GM19328 (cell line): ENCODE measurements around the gene FOXJ1.
"Not testable (repeated sequence)": the region's sequence is repeated elsewhere in the genome, so short reads cannot be mapped to it uniquely, and the experiment has no call there.

Experiments
- ATAC-seq: cut with Tn5 transposase; IDR thresholded peaks from one replicate; pipeline ENCODE4 v1.9.1; 2021; ENCODE audit warnings: mild to moderate bottlenecking, moderate library complexity; ENCODE audit not compliant: unreplicated experiment

FOXJ1 gene, protein sequence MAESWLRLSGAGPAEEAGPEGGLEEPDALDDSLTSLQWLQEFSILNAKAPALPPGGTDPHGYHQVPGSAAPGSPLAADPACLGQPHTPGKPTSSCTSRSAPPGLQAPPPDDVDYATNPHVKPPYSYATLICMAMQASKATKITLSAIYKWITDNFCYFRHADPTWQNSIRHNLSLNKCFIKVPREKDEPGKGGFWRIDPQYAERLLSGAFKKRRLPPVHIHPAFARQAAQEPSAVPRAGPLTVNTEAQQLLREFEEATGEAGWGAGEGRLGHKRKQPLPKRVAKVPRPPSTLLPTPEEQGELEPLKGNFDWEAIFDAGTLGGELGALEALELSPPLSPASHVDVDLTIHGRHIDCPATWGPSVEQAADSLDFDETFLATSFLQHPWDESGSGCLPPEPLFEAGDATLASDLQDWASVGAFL

DNA sequence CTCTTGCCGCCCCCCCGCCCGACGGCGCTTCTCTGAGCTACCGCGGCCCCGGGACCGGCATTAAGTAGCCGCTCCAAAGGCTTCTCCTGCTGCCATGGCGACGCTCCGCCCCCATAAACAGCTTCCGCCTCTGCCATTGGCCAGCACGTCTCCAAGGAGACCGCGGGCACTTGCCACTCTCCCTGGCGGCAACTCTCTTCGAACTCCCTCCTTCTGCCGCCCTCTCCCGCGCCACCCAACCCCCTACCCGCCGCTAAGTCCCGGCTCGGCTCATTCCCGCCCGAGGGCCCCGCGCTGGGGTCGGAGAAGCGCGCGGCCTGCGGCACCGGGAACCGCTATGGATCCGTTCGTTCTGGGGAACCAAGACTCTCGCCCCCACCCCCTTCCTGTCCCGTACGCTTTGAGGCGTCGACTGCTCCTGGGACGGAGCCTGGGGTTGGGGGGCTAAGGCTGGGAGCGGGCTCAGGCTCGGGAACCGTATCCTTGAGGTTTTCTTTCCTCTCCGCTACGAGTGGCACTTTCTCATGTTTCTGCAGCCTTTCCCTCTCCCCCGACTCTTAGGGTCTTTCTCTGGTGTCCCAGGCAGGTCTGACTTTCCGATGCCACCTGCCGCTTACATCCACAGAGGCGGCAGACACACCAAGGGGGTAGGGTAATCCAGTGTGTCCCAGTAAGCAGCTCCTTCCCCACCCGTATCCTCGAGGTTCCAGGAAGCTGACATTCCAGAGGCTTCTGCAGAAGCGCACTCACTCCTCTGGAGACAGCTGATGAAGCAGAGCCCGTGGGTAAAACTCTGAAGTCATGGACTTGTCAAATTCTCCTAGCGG lies at the start of gene FOXJ1:
FOXJ1 (minus strand) TSS at position 34 of the 827 bp plus-strand sequence. CDS start 850 bp downstream, outside the sequence.
- peak; percentile 59 for ATAC-seq

DNA sequence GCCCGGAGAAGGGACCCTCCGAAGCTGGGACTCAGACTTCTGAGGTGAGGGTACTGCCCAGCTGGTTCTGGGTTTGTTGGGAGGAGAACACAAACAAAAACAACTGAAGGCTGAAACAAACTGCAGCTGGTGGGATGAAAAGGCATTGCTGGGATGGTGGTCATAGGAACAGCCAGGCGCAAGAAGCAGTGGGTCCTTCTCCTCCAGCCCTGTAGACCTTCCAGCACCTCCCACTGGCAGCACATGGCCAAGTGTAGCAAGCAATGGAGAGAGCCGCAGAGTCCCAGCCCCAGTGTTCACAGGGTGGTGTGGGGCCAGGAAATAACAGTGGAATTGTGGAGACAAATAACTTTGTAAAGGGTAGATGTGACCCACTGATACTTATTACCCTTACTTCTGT lies 48.7 kb upstream of the FOXJ1 start:
- ATAC-seq: no peak

DNA sequence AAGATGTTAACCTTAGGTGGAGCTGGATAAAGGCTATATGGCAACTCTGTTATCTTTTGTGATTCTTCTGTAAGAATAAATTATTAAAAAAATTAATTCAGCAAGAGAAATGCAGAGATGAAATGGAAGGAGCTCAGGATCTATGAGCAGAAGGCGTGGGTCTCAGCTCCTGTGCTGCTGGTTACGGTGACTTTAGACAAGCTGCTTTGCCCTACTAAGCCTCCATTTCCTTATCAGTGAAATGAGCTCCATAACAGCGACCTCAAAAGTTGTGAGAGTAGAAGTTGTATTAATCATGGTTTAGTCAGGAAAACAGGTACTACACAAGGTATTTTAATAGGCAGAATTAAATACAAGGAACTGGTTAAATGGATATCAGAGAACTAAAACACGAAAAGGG lies 48.2 kb upstream of the FOXJ1 start:
- ATAC-seq: no peak

DNA sequence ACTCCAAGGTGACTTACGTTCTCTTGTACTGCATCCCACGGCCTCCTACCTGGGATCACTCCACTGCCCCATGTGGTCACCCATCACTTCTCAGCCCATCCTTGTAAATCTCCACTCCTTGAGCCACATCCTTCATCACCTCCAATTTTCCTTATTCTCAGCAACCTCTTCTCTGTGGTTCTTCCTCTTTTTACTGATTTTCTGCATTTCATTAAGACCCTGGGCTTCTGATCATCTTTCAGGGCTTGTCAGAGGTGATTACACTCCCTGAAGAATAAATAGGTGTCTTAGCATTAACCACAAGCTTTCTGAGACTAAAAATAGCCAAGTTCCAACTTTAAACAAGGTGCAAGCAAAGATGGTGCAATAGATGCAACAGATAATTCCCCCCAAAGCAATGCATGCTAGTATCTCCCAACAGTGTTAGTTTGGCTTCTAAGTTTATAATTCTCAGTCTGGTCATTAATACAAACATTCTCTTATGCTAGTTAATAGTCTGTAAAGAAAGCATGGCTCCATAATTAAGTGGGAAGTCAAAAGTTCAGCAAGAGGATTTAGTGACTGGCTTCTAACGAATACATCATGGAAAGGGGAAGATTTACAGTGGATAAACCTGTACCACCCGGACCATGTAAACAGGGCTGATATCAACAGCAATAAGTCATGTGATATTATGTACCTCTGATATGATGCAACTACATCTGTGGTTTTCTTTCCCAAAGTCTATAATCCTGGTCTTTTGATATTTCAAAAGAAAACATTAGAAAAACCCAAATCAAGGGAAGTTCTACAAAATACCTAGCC lies 47.4 kb upstream of the FOXJ1 start:
- no peak for ATAC-seq

DNA sequence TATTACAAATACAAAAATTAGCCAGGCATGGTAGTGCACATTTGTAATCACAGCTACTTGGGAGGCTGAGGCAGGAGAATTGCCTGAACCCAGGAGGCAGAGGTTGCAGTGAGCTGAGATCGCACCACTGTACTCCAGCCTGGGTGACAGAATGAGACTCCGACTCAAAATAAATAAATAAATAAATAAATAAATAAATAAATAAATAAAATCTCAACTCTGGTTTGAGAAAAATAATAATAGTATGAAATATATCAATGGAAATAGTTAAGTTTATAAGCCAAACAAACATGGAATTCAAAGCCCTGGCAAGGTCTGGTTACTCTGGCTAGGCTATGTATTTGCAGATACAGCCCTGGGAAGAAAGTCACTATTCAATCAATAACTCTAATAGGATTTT lies 45.7 kb upstream of the FOXJ1 start:
- not testable (repeated sequence) for ATAC-seq

DNA sequence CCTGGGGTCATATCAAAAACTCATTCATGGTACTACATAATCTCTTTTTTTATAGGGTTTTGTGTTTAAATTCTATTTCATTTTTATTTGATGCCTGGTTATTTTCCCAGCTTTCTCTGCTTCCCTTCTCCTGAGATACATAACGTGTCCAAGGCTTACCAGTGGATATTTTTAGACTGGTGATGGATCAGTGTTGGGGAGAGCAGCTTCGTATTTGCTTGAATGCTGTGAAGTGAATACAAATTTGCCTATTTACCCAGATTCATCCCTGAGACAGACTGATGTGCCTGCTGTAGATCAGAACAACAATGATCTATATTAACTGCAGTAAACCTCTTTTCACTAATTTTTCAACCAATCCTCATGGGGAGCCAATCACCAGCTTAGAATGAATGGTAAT lies 43.2 kb upstream of the FOXJ1 start:
- ATAC-seq: no peak

DNA sequence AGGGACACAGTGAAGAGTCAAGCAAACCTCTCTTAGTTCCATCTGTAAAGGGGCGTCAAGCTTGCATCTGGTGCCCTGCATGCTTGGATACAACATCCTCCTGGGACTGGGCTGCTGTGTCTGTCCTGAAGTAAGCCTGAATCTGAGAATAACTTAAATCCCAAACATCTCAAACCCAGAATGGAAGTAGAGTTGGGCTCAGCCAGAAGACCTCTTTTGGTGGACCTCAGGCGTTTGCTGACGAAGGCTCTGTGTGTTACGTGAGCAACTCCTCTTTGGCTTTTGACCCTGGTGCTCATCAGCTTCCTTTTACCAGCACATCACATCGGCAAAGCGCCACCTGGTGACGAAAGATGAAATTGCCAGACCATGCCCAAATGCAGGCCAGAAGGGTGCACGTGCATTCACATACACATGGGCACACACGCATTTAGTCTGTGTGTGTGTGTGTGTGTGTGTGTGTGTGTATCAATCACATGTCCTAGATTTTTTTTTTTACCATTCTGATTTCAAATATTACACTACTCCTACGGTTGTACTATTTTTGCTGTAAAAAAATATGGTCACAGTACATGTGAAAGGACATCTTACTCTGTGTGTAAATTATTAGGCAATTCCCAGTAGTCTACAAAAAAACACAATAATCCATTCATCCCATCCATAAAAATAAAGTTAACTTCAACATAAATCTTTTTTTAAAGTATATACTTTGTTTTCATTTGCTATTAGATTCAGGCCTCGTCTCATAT lies 41.1 kb upstream of the FOXJ1 start:
- no peak for ATAC-seq

DNA sequence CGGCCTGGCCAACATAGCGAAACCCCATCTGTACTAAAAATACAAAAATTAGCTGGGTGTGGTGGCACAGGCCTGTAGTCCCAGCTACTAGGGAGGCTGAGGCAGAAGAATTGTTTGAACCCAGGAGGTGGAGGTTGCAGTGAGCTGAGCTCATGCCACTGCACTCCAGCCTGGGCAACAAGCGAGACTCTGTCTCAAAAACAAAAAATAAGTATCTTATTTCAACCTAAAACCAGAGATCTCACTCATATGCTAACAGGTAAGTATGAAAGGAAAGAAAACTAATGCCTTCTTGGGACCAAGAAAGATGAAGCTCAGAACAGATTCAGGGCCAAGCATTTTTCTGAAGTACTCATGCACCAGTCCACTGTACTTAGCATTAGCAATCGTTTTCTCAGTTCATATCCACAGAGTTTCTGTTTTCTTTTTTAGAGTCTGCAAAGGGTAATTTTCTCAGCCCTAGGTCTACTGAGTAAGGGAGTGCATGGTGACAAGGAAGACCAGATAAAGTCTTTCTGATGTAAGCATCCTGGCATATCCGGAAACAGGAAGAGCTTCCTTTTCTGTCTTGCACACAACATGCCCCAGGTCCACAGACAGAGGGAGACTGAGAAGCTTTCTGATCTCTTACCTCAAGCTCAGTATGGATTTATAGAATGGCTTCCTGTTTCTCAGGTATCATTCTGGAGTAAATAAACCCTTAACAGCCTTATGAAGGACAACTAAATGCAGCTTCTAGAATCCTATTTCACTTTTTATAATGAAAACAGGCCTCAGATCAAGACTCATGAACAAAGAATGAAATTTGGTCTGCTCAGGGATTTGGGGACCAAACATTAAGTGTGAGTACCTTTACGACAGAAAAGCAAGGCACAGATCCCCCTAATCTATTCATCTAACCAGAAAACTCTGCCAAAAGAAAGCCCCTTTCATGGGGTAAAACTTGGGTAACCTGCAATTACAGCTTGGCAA lies 38.7 kb upstream of the FOXJ1 start:
- no peak for ATAC-seq

DNA sequence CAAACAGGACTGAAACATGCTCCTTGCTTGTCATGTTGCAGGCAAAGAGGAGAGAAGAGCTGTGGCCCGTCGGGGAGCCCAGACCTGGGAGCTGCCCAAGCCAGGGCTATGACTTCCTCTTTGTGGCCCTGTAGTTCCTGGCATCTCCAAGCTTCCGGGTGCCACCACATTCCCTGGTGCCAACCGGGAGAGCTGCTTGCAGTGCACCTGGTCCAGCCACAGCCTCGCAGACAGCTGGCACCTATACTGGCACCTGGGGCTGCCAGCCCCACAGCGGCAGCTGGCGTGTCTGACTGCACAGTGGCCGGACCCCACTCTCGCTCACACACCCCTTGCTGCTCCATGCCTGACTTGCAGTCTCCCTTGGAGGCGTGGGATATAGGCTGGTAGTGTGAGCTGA lies 37.1 kb upstream of the FOXJ1 start:
- no peak for ATAC-seq

DNA sequence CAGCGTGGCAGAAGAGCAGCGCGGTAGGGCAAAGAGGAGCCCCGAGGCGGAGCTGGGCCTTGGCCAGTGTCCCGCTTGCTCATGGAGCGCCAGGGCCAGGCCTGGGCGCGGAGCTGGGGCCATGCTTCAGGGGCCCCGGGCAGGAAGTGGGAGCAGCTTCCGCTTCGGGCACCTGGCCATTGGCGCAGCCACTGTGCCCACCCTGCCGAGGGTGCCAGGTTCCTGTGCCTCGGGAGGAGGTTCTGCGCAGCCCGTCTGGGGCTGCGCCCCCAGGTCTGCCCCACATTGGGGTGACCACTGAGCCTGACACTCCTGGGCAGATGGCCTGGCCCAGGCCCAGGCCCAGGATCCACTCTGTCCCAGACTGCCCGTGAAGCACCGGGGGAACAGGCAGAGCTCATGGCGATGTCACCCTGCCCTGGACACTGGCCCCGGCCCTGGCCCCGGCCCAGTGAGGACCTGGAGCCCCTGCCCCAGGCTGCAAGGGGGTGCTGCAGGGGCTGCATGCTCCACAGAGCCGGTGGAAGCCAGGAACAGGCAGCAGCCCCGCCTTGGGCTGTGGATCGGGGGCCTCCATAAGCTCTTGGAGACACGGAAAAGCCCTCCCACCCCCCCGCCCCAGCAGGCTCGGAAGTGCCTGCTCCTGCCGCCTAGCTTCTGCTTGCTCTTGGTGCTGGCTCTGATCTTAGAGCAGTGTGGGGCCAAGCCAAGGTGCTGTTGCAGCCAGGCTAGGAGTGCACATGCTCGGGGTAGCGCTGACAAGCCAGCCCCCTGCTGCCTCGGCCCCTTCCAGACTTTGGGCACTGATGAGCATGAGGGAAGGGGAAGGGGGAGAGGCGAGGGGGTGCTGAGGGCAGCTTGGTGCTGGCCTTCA lies 35.9 kb upstream of the FOXJ1 start:
- ATAC-seq: no peak

DNA sequence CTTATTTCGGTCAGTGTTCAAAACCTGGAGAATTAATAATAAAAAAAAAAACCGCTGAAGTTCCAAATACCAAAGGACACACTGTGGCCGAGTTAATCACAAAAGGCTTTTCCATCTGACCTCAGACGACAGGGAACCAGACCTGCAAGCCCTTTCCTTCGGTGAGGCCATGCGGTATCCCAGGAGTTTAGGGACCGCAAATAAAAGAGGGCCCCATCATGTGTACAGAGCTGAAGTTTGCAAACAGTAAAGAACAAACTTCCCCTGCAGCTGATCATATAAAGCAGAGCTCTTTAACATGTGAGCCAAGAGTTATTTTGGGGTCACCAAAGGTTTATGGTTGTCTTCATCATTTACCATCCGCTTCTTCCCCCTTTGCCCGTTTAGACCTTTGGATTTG lies 33.0 kb upstream of the FOXJ1 start:
- ATAC-seq: no peak

DNA sequence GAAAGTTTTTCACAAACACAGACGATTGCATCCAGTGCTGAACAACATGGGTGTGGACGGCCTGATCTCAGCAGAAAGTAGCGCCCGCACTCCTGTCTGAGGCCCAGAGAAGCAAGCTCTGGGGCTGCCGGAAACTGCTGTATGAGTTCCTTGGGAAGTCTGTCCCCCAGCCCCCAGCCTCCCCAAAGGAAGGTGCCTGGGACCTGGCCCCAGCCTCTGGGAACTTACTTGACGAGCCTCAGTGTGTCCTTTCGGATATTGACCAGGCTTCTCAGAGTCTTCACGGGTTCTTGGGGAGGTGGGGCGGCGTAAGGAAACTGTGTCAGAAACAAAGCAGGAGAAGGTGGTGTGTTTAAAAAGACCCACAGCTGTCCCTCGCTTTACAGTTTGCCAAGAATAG lies 32.4 kb upstream of the FOXJ1 start:
- no peak for ATAC-seq

DNA sequence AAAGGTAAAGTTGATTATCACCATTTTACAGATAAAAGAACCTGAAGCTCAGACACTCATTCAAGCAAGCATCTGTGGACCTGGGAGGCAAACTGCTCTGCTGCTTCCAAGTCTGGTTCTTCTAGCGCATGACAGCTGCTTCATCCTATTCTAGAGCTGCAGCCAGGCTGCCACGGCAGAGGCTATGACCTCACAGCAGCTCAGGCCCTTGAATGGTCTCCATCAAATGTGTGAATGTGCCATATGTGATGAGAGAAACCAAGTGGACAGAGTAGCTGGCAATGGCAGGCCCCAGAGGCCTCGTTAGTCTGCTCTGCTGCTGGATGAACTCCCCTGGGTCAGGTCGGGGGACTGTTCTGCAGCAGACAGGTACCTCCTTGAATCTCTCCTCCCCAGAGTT lies 30.7 kb upstream of the FOXJ1 start:
- no peak for ATAC-seq

DNA sequence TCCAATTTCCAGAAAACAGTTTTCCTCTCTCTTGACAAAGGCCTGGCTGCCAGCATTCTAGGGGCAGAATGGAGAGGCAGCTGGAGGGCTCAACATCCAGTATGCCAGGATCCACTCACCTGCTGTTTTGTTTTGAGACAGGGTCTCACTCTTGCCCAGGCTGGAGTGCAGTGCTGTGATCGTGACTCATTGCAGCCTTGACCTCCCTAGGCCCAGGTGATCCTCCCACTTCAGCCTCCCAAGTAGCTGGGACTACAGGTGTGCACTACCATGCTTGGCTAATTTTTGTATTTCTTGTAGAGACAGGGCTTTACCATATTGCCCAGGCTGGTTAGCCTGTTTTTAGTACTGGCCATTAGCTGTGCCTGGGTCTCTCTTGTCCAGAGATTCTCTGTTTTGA lies 29.1 kb upstream of the FOXJ1 start:
- no peak for ATAC-seq

DNA sequence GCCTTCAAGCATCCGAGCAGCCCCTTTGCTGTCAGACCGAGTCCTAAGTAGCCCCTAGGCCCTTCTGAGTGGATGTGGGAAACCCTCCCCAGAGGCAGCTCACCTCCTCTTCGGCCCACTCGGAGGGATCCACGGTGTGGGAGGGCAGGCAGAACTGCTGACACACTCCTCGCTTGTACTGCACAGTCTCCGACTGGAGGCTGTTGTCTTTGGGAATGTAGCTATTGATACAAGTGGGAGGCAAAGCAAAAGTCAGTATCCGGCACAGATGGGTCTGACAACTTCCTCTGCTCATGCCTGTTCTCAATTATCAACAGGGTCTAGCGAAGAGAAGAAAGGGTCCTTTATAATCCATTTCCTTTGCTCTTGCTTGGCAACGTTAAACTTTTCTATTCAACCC lies 25.9 kb upstream of the FOXJ1 start:
- no peak for ATAC-seq

DNA sequence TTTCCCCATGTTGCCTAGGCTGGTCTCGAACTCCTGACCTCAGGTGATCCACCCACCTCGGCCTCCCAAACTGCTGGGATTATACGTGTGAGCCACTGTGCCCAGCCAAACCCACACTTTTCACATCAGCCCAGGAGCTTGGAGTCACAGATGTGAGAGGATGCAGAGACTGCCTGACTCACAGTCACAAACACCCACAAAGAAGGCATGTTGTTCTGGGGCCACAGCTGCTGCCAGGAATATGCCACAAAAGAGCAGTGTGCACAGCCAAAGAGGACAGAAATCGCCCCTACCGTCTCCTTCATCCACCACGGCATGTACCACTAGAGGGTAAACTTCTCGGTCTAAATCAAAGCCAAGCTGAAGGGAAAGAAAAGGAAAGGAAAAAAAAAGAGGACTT lies 25.1 kb upstream of the FOXJ1 start:
- no peak for ATAC-seq

DNA sequence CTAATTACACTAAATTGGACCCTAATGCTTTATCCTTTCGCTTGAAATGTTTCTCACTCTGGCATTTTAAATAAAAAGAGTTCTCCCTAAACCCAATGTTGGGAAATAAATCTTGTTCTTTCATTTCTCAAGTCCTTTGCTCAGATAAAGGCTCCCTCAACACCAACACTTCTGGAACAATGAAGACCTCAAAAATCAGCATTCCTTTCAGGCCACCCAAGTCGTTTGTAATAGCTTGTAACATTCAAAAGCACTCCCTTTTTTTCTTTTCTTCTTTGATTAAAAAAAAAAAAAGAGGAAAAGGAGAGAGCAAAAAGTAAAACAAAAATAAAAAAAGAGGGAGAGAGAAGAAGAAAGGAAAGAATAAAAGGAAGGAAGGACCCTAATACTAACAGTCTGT lies 23.3 kb upstream of the FOXJ1 start:
- ATAC-seq: no peak

DNA sequence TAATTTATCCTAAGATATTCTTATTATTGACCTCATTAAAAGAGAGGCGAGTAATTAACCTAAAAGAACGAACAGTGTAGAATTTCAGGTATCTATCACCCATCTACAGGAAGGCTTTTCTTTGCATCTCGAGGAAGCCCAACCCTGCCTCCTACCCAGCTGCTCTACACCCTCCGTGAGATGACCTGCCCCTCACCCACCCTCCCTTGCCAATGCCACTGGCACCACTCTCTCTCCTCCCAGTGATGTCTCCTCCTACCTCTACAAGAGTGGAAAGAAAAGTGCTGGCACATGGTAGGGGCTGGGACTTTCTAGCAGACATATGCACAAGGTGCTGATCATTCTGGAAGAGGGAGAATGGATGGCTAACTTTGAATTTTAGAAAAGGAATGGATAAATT lies 22.9 kb upstream of the FOXJ1 start:
- ATAC-seq: no peak
